Neutrophil (primary cell): ENCODE data around the gene BAAT.

Experiments
- H3K27ac ChIP-seq: fragments of 200-600 bp; sonication (generic); 2 replicates; pipeline ENCODE4 v1.5.1; 2016; ENCODE audit warnings: mild to moderate bottlenecking, moderate library complexity
- H3K27me3 ChIP-seq: fragments of 200-600 bp; sonication (generic); 2 replicates; pipeline ENCODE4 v1.6.0; 2016; ENCODE audit warnings: mild to moderate bottlenecking
- H3K36me3 ChIP-seq: fragments of 200-600 bp; sonication (generic); 2 replicates; pipeline ENCODE4 v1.5.1; 2017
- H3K4me1 ChIP-seq, 2 experiments: fragments of 200-600 bp in 1 of 2; sonication (generic) in 1 of 2; 1 replicate in 1 of 2; 2 replicates in 1 of 2; pipeline versions ENCODE4 v1.5.1 to v1.6.1; 2013 to 2016; ENCODE audit warnings: low read depth in 1 of 2, low read length in 1 of 2, mild to moderate bottlenecking in 1 of 2, moderate library complexity in 1 of 2; ENCODE audit not compliant: control insufficient read depth in 1 of 2, insufficient read depth in 1 of 2
- H3K4me3 ChIP-seq, 2 experiments: fragments of 200-600 bp in 1 of 2; sonication (generic) in 1 of 2; 1 replicate in 1 of 2; 2 replicates in 1 of 2; pipeline ENCODE4 v1.5.1; 2013 to 2016; ENCODE audit warnings: low read depth in 1 of 2, low read length in 1 of 2, mild to moderate bottlenecking in 1 of 2, moderate library complexity in 1 of 2
- H3K9me3 ChIP-seq: fragments of 200-600 bp; sonication (generic); 2 replicates; pipeline ENCODE4 v1.5.1; 2016
- CTCF ChIP-seq: fragments of 200-600 bp; sonication (generic); IDR thresholded peaks from 2 replicates; pipeline ENCODE4 v1.5.1; 2016; ENCODE audit warnings: antibody characterized with exemption

The BAAT gene

GRCh38 chr9:101369286-101369685 is 15.5 kb downstream of the BAAT start:
- H3K36me3 ChIP-seq, result no peaks in the 10 kb centered on the region
- no peak for TF ChIP-seq CTCF
- peaks cover 22% of the 10 kb centered on the region for H3K27me3 ChIP-seq
- no peak overlapping the region for H3K4me3 ChIP-seq
- no peaks in the 10 kb centered on the region for H3K9me3 ChIP-seq
- no peak overlapping the region for H3K27ac ChIP-seq
- H3K4me1 ChIP-seq, result no peaks in the 10 kb centered on the region

- no peaks in the 10 kb centered on the region for H3K4me1 ChIP-seq
- no peak overlapping the region for H3K27ac ChIP-seq
- no peak overlapping the region for H3K4me3 ChIP-seq
- TF ChIP-seq CTCF, result no peak
- H3K27me3 ChIP-seq, result peaks cover 5% of the 10 kb centered on the region
- no peaks in the 10 kb centered on the region for H3K36me3 ChIP-seq
- H3K9me3 ChIP-seq, result no peaks in the 10 kb centered on the region
These were observed 17.5 kb downstream of the BAAT start for GRCh38 chr9:101367323-101367722.

- Histone ChIP-seq H3K36me3 (no peaks in the 10 kb centered on the region), H3K9me3 (no peaks in the 10 kb centered on the region), H3K4me3 (no peak overlapping the region), H3K27me3 (peaks cover 5% of the 10 kb centered on the region), H3K27ac (no peak overlapping the region), H3K4me1 (no peaks in the 10 kb centered on the region)
- TF ChIP-seq CTCF, result no peak
These were observed 18.6 kb downstream of the BAAT start for GRCh38 chr9:101366038-101366756.

GRCh38 chr9:101365181-101365580 is 19.6 kb downstream of the BAAT start:
- no peak overlapping the region for H3K27ac ChIP-seq

GRCh38 chr9:101362450-101362849 is 22.4 kb downstream of the BAAT start:
- Histone ChIP-seq H3K36me3 (no peaks in the 10 kb centered on the region), H3K4me3 (no peak overlapping the region), H3K27me3 (no peaks in the 10 kb centered on the region), H3K4me1 (no peaks in the 10 kb centered on the region), H3K27ac (no peak overlapping the region), H3K9me3 (no peaks in the 10 kb centered on the region)
- no peak for TF ChIP-seq CTCF

More at GRCh38 chr9:101365181-101365580, 19.6 kb downstream of the BAAT start:
- H3K4me1 ChIP-seq, result no peaks in the 10 kb centered on the region
- no peaks in the 10 kb centered on the region for H3K36me3 ChIP-seq
- no peak overlapping the region for H3K4me3 ChIP-seq
- H3K9me3 ChIP-seq, result no peaks in the 10 kb centered on the region
- no peak for TF ChIP-seq CTCF
- peaks cover 5% of the 10 kb centered on the region for H3K27me3 ChIP-seq
